SKM-1 treated with dmso at 0.1 percent for 144 hours (cell line): Measurements from ENCODE around the gene RASSF8.

Source experiments
- DNase-seq: peaks from one replicate; lab custom pipeline; 2025; ENCODE audit not compliant: unreplicated experiment; lab: John Stamatoyannopoulos, UW

Gene RASSF8

DNA sequence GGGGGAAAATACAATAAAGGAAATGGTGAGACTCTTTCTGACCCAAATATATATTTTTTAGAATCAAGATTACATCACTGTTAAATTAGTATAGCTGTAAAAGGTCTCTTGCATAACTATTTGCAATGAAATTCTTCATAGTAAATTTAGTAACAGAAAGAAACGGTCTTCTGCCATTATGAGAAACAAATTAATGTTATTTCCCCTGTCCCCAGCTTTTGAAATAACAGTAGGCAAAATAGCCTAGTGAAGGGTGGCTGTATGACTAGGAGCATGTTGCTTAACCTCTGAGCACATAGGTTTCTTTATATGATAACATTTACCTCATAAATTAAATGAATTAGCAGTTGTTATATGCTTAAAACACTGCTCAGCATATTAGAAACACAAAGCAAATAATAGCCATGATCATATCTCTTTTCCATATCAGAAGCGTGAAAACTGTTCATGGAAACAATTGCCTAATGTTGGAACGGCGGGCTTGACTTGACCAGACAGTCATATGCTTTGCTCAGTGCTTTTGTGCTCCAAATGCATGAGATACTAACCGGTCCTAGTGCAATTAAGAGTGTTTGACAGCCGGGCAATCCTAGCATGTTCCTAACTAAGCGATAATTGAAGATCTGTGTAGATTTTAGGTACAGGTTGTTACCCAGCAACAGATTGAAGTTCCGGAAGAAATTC is 142.3 kb downstream of the RASSF8 start:
- DNase-seq: no peak

- DNase-seq: no peak
Observed at GRCh38 chr12:26101350-26101734, 142.9 kb downstream of the RASSF8 start.

- DNase-seq: no peak
Observed at GRCh38 chr12:26101763-26102162, 143.3 kb downstream of the RASSF8 start.

- DNase-seq: no peak
Observed at GRCh38 chr12:26102953-26103352, 144.5 kb downstream of the RASSF8 start.

GRCh38 chr12:26106347-26106746 is 147.9 kb downstream of the RASSF8 start:
- DNase-seq: no peak

DNA sequence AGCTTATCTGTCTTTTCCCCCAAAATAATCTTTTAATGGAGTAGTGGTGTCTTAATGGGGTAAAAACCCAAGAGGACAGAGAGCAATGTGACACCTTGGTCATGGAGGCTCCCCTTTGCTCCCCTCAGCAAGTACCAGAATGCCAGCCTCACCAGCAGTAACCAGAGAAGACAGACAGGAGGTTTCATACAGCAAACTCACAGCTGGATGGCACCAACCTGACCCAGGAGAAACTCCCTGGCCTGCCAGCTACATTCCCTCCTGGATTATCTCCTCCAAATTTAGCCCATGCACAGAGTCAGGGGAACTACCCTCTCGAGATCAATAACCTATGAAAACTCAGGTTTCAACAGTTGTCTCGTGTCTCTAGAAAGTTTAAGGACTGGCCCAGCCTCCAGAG is 150.4 kb downstream of the RASSF8 start:
- no peak for DNase-seq

- no peak for DNase-seq
Observed at GRCh38 chr12:26109343-26109881, 150.9 kb downstream of the RASSF8 start.

DNA sequence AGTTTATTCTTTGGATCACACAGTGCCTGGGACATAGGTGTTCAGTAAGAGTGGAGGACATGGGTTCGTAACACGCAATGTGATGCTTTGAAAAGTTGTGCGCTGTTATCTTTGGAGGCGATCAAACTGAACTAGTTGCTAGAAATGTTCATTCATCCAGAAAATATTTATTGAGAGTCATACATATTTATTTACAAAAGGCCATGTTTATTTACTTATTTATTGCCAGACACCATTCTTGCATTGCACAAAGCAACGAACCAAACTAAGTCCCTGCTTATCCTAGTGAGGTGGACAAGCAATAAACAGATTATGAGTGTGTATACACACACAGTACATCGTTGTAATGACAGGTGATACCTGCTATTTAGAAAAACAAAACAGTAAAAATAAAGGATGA is 153.8 kb downstream of the RASSF8 start:
- DNase-seq: no peak

GRCh38 chr12:26112703-26113147 is 154.2 kb downstream of the RASSF8 start:
- no peak for DNase-seq

DNA sequence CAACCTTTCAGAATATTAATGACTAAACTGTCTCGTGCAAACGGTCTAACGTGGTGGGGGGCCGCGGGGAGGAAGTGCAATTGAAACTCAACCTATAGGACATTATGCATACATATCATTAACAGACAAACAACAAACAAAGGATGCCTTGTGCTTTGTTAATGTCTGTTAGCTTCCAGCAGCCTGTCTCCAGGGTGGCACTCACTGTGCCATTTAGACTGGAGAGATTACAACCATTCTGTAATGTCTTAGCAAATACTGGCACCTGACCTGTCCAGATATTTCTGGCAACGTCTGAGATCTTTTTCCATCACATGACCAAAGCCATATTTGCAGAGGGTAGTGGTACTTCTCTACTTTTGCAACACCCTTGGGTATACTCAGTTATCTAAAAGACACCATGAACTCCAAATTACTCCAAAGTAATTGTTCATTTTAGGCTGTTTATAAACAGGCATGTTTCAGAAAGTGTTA is 154.7 kb downstream of the RASSF8 start:
- no peak for DNase-seq

- DNase-seq: no peak
Observed at GRCh38 chr12:26113853-26114719, 155.6 kb downstream of the RASSF8 start.

DNA sequence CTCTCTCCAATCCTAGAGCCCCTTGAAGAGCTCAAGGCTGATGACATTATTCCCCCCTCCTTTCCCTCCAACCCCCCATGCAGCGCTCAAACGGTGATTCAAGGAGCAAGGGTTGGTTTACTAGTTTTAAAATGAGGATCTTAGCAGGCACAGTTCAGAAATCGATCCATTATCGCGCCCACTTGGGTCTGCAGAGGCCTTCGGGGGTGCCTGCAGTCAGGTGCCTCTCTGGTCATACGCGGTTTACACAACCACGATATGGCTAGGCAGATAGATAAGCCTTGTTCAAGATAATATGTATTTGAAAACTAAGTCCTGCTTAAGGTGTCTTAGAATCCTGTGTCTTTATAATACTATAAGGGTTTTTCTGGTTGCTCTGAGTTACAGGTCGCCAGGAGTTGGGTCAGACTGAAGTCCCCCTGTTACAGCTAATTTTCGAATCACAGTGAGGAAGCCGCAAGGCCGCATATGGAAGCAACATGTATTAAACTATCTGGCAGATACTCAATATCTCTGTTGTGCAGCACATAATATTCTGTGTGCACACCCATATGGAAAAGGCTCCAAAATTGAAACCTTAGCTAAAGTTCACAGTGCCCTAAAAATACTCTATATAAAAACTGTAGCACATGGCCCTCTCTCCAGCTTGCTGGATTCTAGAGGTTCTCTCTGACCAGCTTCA is 156.4 kb downstream of the RASSF8 start:
- DNase-seq: no peak

DNA sequence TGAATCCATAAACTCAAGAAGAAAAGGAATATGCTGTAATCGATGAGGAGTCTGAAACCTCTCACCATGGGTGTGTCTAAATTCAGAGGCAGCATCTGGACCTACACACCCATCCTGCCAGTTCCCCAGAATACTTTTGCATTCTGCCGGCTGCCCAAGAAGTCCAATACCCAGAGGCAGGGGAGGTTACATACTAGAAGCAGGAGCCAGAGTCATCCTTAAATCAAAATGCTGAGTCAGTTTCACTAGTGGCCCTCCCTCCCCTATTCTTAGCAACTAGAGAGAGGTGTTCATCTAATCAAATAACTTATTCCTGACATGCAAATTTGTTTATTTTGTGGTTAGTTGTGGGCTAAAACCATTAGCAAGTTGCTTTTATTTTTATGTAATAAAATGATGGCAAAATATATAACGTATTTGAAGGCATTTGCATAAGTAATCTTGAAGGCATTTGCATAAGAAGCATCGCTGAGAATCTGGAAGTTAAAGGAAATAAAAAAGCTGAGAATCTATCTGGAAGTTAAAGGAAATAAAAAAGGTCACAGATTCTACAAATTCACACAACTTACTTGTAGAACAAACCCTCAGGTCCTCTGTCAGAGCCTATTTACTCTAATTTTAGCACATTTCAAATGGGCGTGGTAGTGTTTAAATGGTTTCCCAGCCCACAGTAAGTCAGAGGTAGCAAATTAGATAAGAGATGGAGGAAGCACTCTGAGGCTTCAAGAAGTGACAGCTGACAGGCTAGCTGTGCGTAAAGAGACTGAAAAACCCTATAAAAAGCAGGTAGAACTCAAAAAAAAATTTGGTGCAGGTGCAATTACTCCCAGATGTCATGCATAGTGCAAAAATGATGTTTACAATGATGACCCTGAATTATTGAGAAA is 158.6 kb downstream of the RASSF8 start:
- no peak for DNase-seq

- no peak for DNase-seq
Observed at GRCh38 chr12:26118308-26118707, 159.8 kb downstream of the RASSF8 start.

DNA sequence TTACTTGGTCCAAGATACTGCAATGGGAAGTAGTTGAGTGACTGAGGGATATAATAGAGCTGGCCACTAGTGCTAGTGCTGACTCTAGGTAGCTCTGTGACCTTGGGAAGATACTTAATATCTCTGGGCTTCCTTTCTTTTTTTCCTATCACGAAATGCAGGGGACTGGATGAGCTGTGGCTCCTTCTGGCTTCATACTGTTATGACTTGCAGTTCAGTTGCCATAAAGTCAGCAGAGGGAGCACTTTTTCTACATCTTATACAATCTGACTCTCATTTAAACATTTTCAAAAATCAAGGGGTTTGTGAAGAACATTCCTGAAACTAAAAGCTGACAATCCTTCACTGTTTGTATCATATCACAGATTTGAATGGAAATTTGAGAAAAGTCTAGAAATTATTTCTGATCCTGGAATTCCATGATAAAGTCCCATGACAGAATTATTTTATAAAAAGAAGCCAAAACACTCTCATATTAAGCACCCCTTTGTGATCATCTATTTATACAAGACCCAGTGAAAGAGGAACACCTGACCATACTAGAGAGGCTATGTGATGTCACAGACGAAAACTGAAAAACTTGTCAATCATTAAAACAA is 161.0 kb downstream of the RASSF8 start:
- peak; percentile 20 for DNase-seq

DNA sequence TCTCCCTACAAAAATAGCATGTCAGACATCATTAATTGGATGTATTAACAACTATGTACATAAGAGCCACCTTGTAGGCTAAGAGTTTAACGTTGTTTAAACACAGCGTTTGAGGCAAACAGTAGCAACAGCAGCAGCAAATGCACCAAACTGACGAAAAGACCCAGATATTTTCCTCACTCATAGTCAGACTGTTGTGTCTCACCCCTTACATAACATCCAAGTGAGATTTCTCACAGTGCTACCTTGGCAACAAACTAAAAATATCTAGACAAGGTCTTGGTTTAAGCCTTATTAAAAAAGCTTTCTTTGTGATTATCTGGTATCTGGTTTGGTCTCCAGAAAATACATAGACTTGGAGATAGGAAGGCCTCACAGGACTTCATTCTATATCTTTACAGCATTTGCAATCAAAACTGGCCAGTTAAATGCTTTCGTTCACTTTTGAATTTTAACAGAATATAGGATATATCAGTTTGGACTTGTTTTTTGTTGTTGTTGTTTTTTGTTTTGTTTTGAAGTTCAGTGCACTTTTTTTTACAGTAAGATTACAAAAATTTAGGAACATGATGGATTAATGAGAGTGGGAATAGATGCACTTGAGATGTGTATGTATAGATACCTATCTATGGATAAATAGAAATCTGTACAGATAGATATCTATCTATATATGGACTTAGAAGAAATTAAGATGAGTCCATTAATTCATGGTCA is 162.2 kb downstream of the RASSF8 start:
- no peak for DNase-seq

DNA sequence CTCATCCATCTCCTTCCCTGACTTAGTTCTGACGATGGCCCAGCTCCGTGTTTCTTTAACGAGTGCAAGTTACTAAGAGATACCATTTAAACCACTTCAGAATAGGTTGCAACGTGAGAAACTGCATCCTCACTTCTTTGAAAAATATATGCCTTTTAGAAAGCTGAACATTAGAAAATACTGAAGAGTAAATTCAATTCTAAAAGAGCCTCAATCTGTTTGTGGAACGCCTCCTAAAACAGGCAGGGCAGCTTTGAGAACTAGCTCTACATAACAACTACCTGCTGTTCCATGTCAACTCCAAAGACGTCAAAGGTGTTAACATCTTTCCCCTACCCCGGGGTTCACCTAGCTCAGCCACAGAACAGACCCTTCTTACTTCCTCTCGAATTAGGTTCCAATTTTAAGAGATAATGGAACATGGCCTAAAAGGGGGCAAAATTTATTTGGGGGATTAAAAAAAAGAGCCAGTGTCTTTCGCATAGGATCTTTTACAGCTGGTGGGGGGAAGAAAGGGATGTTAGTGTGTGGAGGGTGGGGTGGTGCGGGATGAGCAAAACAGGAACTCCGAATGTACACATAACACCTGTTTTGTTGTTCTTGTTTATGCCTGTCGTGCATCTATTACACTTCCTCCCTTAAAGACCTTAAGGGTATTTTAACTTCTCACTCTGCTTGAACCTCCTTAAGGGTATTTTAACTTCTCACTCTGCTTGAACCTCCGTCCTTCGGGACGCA is 163.0 kb downstream of the RASSF8 start:
- no peak for DNase-seq

DNA sequence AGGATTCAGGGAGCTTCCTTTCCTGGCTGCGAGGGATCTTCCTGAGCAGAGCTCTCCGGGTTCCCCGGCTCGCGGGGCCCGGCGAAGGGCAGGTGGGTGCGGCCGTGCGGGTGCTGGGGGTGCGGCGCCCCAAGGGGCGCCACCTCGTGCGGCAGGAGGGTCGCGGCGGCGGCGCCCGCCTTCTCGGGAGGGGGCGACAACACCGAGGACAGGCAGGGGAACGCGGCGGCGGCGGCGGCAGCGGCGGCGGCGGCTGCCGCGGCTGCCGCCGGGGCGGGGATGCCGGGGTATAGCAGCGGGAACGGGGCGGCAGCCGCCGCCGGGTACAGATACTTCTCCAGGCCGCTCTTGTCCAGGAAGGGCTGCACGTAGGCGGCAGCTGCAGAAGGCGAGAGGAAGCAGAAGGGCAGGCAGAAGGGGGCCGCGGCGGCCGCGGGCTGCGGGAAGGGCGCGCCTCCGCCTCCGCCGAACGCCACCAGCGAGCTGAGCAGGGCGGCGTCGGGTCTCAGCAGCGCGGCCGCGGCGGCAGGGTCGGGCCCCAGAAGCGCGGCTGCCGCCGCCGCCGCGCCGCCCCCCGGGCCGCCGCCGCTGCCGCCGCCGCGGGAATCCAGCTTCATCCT is 163.7 kb downstream of the RASSF8 start:
- no peak for DNase-seq
